ENCODE data around the gene TIMM29. TPM values are rescaled to one million over a fixed set of nuclear protein-coding genes. Genes with fewer than 3 reads are reported as not detected.

The TIMM29 gene
- polyA plus RNA-seq, 1 experiment: 9.1 TPM

GRCh38 chr19:10896851-10897526 lies 31.6 kb upstream of the TIMM29 start:
- TF ChIP-seq, protein P1, sequence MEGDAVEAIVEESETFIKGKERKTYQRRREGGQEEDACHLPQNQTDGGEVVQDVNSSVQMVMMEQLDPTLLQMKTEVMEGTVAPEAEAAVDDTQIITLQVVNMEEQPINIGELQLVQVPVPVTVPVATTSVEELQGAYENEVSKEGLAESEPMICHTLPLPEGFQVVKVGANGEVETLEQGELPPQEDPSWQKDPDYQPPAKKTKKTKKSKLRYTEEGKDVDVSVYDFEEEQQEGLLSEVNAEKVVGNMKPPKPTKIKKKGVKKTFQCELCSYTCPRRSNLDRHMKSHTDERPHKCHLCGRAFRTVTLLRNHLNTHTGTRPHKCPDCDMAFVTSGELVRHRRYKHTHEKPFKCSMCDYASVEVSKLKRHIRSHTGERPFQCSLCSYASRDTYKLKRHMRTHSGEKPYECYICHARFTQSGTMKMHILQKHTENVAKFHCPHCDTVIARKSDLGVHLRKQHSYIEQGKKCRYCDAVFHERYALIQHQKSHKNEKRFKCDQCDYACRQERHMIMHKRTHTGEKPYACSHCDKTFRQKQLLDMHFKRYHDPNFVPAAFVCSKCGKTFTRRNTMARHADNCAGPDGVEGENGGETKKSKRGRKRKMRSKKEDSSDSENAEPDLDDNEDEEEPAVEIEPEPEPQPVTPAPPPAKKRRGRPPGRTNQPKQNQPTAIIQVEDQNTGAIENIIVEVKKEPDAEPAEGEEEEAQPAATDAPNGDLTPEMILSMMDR (IDR thresholded peaks at IDR 0.05; ENCODE audit: insufficient read depth, low read depth, low read length): no peak
- POLR2A ChIA-PET: no interaction called here
- Histone ChIP-seq H3K4me3 (ENCODE audit: low read depth, low read length) (no peak overlapping the region), H3K36me3 (ENCODE audit: control insufficient read depth, insufficient read depth, low read length) (no peaks in the 10 kb centered on the region), H3K27me3 (ENCODE audit: control insufficient read depth, insufficient read depth, low read length) (no peaks in the 10 kb centered on the region)
- DNase-seq (ENCODE audit: low read depth): no peak
- CTCF ChIA-PET: interaction anchor here (0.6 kb wide), 1 partner anchor 129 kb away, joined by 3 read pairs; no protein-coding TSS in a partner anchor

DNA sequence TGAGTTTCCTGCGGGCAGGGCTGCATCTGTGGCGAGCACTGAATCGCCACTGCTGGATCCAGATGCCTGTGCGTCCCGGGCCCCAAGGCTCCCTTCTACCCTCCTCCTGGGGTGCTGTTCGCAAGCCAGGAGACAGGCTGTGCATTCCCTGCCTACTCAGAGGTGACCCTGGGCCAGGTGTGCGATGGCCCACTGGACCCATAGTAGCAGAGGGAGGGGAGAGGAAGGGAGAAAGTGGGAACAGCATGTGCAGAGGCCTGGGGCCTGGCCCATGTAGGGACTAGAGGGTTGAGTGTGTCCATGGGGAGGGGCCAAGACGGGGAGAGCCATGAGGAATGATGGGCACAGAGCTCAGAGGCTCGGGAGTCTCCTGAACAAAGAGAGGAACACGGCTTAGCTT lies 30.0 kb upstream of the TIMM29 start:
- ChIA-PET POLR2A (no interaction called here), CTCF (interaction anchor here (0.6 kb wide), 1 partner anchor 17 kb away, joined by 5 read pairs; no protein-coding TSS in a partner anchor)
- Histone ChIP-seq H3K27me3 (ENCODE audit: control insufficient read depth, insufficient read depth, low read length) (no peaks in the 10 kb centered on the region), H3K4me3 (ENCODE audit: low read depth, low read length) (no peak overlapping the region), H3K36me3 (ENCODE audit: control insufficient read depth, insufficient read depth, low read length) (no peaks in the 10 kb centered on the region)
- TF ChIP-seq, protein P1 (IDR thresholded peaks at IDR 0.05; ENCODE audit: insufficient read depth, low read depth, low read length): no peak
- DNase-seq (ENCODE audit: low read depth): no peak

DNA sequence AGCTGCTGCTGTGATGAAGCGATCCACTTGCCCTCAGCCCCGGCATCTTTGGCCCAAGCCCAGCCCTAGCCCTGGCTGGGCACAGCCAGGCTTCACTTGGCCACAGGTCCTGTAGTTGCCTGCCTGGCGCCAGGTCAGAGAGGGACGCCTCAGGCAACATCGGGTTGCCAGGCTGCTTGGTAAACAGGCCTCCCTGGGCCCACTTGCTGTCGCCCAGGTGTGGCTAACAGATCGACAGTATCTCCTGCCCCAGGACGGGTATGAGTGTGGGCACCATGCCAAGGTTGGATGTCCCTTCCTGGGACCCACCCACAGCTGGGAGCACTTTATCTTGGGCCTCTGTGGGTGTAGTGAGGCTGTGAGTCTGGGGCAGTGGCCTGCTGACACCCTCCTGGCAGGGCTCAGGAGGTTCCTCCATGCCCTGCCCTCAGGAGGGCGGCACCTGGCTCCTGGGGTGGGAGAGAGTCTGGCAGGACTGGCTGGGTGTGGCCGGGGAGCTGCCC lies 29.4 kb upstream of the TIMM29 start:
- TF ChIP-seq, protein P1 (IDR thresholded peaks at IDR 0.05; ENCODE audit: insufficient read depth, low read depth, low read length): no peak
- POLR2A ChIA-PET: no interaction called here
- DNase-seq (ENCODE audit: low read depth): no peak
- Histone ChIP-seq H3K4me3 (ENCODE audit: low read depth, low read length) (no peak overlapping the region), H3K27me3 (ENCODE audit: control insufficient read depth, insufficient read depth, low read length) (no peaks in the 10 kb centered on the region), H3K36me3 (ENCODE audit: control insufficient read depth, insufficient read depth, low read length) (no peaks in the 10 kb centered on the region)
- CTCF ChIA-PET: interaction anchor here (0.6 kb wide), 1 partner anchor 16 kb away, joined by 5 read pairs; no protein-coding TSS in a partner anchor

- peaks cover 26% of the 10 kb centered on the region for H3K36me3 ChIP-seq (ENCODE audit: control insufficient read depth, insufficient read depth, low read length)
- no peaks in the 10 kb centered on the region for H3K27me3 ChIP-seq (ENCODE audit: control insufficient read depth, insufficient read depth, low read length)
- CTCF ChIA-PET: no interaction called here
- POLR2A ChIA-PET: no interaction called here
- TF ChIP-seq, protein P1 (IDR thresholded peaks at IDR 0.05; ENCODE audit: insufficient read depth, low read depth, low read length): no peak
- DNase-seq (ENCODE audit: low read depth): no peak
- no peak overlapping the region for H3K4me3 ChIP-seq (ENCODE audit: low read depth, low read length)
Measured at GRCh38 chr19:10907925-10908324, 20.7 kb upstream of the TIMM29 start.

DNA sequence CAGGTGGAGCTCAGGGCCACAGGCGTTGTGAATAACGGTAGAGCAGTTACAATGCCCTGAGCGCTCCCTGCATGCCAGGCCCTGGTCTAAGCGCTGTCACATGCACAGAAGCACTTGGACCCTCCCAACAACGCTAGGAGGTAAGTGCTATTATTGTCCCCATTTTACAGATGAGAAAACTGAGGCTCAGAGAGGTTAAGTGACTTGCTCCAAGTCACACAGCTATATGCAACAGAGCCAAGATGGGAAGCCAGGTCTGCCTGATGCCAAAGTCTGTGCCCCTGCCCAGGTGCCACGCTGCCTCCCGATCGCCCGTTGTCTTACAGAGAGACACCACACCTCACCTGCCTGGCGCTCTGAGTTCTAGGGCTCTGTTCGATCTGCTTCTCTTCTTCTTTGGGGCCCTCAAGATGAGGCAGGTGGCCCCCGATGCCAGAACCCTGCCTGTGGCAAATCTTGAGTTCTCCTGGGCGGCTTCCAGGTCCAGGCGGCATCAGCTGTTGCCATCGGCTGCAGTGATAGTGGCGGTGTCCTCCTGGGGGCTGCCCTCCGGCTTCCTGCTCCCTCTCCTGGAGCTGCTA lies 20.1 kb upstream of the TIMM29 start:
- H3K36me3 ChIP-seq (ENCODE audit: control insufficient read depth, insufficient read depth, low read length): peaks cover 28% of the 10 kb centered on the region
- ChIA-PET POLR2A (no interaction called here), CTCF (no interaction called here)
- TF ChIP-seq, protein P1 (IDR thresholded peaks at IDR 0.05; ENCODE audit: insufficient read depth, low read depth, low read length): no peak
- DNase-seq (ENCODE audit: low read depth): no peak
- no peak overlapping the region for H3K4me3 ChIP-seq (ENCODE audit: low read depth, low read length)
- H3K27me3 ChIP-seq (ENCODE audit: control insufficient read depth, insufficient read depth, low read length): no peaks in the 10 kb centered on the region
